ENCODE measurements around the gene SCG5. TPM values are rescaled to one million over a fixed set of nuclear protein-coding genes. Genes with fewer than 3 reads are reported as not detected.

Gene SCG5
- total RNA-seq, 1 donor from 2014 or later: 2.4 TPM

- DNase-seq (ENCODE audit: low read depth): no peak
Observed at GRCh38 chr15:32691689-32692038, 50.2 kb downstream of the SCG5 start.

DNA sequence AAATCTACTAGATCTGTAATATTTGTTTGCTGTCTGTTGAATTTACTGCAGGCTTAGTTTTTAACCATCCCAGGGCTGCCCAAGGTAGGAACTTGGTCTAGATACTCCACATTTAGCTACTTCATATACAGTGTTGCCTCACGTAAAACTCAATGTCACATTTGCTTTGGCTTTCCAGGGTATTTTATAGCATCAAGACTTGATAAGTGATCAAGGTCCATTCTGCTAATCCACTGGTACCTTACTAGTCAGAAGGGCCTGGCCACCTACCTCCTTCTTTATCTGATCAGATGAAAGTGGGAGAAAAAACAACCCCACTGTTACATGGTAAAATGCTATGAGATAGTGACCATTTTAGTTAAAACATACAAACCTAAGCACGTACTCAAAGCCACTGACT, 50.8 kb downstream of the SCG5 start:
- DNase-seq (ENCODE audit: low read depth): no peak

DNA sequence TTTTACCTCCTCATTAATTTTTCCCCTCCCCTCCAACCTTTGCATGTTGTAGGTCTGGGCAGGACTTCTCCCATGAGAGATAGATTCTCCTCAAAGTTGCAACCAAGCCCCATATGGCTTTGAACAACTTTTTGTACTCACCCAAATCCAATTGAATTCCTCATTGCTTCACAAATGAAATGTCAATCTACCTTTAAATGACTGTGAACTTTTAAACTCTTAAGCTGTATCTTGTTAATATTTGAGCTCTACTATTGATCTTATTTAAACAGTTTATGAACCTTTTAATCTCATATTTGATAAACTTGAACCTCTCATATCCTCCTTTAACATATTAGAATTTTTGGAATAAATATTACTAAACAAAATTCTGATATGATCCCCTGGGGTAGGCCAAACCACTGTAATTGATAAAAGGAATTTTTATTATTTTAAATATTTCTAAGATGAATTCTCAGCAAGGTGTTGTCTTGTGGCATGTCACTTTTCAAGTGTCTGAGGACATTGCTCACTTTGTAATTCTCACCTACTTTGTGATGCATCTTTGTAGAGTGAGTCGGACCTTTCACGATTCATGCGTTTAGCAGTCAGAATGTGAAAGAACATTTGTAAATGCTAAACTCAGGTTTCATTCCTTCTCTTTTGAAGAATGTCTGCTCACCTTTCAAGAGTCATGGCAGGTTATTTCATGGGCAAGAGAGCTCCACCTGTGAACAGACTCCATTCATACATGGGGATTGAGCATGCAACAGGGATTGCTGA, 52.9 kb downstream of the SCG5 start:
- DNase-seq (ENCODE audit: low read depth): peak; percentile 48

DNA sequence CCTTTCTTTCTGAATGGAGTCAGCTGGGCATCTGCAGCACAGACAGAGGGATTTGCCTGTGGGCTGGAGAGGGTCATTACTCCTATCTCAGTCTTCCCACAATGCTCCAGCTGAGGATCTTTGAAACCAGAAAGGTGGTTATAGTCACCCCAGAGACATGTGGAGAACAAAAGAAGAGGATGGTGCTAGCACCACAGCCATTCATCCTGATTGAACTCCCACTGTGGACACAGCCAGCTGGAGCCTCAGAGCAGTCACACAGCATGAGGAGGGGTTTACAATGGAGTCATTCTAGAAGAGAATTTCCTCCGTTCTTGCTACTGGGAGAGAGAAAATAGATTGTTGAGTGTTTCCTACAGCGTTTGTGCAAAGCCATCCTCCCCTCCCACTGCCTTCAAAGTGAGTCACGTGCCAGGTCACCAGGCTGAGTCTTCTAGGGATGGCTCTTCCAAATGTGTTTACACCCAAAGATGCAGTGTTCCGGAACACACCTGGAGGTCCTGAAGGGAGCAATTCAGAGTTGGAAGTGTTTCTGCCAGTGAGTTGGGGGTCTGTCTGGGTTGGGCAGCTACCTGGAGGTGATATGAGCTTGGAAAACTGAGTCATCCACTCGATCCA, 57.4 kb downstream of the SCG5 start:
- DNase-seq (ENCODE audit: low read depth): peak; percentile 43

- no peak for DNase-seq (ENCODE audit: low read depth)
Observed at GRCh38 chr15:32700501-32701150, 59.1 kb downstream of the SCG5 start.

- DNase-seq (ENCODE audit: low read depth): no peak
Observed at GRCh38 chr15:32701863-32702262, 60.4 kb downstream of the SCG5 start.

DNA sequence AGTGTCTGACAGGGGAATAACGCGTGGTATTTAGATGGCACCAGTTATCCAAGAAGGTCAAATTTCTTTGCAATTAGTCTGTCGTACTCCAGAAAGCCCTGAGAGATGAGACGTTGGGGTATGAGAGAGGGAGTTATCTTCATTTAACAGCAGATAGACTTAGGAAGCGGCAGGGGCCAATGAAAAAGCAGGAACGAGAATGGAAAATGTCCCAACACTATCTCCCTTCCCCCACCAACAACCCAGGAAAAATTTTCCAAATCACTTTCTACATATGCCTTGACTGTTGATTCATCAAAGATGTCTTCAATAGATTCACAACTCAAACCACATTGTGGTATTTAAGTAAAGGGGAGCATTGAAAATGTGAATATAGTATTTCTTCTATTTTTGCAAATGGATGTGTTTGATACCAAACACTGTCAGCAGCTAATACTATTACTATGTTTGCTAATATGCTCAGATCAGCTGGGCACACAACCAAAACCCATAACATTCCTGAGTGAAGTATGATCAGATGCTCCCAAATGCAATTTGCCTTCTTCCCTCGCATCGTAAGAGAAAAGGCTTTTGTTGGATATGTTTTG, 63.0 kb downstream of the SCG5 start:
- DNase-seq (ENCODE audit: low read depth): no peak

- no peak for DNase-seq (ENCODE audit: low read depth)
Observed at GRCh38 chr15:32705446-32705845, 63.9 kb downstream of the SCG5 start.

DNA sequence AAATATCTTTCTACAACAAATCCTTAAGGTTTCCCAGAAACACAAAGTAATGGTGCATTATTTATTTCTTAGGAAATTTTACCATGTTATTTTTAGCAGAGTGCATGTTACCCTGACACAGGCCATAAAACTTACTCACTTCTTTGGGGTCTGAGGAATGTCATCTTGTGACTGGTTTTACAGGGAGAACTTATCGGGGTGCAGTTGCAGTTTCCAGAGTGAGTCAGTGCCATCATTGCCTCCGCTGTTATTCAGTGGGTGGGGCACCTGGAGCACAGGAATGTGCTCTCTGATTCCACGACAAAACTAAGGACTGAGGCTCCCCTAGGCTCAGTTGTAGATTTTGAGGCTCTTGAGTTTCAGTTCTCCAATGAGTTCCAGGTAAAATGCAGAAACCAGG, 65.2 kb downstream of the SCG5 start:
- DNase-seq (ENCODE audit: low read depth): peak; percentile 61

- DNase-seq (ENCODE audit: low read depth): no peak
Observed at GRCh38 chr15:32707436-32707835, 65.9 kb downstream of the SCG5 start.

- DNase-seq (ENCODE audit: low read depth): no peak
Observed at GRCh38 chr15:32709295-32710033, 68.0 kb downstream of the SCG5 start.

GRCh38 chr15:32715276-32715675, 73.8 kb downstream of the SCG5 start:
- DNase-seq (ENCODE audit: low read depth): peak; percentile 92

- no peak for DNase-seq (ENCODE audit: low read depth)
Observed at GRCh38 chr15:32716216-32716914, 74.9 kb downstream of the SCG5 start.

GRCh38 chr15:32716915-32717425, 75.5 kb downstream of the SCG5 start:
- DNase-seq (ENCODE audit: low read depth): no peak

GRCh38 chr15:32717426-32718226, 76.1 kb downstream of the SCG5 start, which contains the start of gene GREM1:
Gene GREM1 (plus strand): TSS chr15:32718004. CDS start chr15:32730691, 12,687 bp downstream.
- DNase-seq (ENCODE audit: low read depth): no peak

GRCh38 chr15:32718227-32718820, 76.8 kb downstream of the SCG5 start:
- DNase-seq (ENCODE audit: low read depth): no peak

- DNase-seq (ENCODE audit: low read depth): no peak
Observed at GRCh38 chr15:32718821-32719716, 77.6 kb downstream of the SCG5 start.

DNA sequence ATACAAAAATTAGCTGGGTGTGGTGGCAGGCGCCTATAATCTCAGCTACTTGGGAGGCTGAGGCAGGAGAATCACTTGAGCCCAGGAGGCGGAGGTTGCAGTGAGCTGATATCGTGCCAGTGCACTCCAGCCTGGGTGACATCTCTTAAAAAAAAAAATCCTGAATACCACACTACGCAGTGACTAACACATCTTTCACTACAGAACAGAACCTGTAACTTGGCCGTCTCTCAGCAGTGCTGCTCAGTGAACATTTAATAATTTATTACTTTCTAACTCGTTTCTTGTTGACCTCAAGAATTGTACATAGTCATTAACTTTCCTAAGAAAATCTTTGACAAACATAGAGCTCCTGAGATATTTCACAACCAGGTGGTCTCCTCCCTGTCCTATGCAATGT, 80.1 kb downstream of the SCG5 start:
- no peak for DNase-seq (ENCODE audit: low read depth)

GRCh38 chr15:32722136-32722535, 80.6 kb downstream of the SCG5 start:
- DNase-seq (ENCODE audit: low read depth): no peak
